ENCODE results near the gene UFC1. TPM values are rescaled to one million over a fixed set of nuclear protein-coding genes. Genes with fewer than 3 reads are reported as not detected.

UFC1 gene
- total and polyA plus RNA-seq, 2 of the 13 experiments (the other 11 are each of a cell fraction or from before 2014, with no cell fraction given), result 72.8 to 85.2 TPM

DNA sequence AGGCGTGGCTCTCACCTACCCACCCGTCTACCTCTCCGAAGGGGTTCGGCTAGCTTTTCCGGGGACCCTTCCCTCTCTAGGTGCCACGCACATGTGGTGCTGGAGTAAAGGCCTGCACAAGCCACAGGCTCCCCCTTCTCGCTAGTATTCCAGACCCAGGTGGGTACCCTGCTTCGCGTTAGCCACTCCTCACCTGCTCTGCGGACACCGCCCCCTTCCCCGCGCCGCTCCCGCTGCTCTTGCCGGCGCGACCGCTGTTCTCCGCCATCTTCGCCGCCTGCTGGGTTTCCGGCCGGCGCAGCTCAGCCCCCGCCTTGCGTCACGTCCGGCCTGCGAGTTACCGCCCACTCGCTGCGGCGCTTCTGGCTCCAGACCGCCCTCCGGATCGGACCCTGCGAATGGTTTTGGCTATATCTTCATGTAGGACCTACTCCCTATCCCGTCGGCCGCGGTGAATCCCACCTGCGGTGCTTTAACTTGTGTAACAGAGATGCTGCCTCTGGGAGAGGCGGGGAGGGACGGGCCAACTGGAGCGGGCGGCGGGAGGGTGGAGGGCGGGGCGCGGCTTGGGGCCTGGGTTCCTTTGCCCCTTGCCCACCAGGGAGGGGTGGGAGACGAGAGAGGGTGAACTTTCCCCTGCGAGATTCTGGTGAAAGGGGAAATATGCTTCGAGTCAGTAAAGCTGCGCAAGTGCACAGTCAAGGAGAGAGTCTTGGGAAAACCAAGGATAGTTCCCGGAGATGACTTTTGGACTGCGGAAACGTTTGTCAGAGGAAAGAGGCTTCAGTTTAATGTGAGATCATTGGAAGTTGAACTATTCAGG, 35.8 kb upstream of the UFC1 start, which contains the start of the genes NIT1 and PFDN2 (continued):
- TF ChIP-seq FOXC1 (CRISPR knock-in tag; IDR thresholded peaks at IDR 0.05; ENCODE audit: borderline replicate concordance) (peak; percentile 89; the same call in 1 of the 2 replicates), MTF1 (CRISPR knock-in tag; IDR thresholded peaks at IDR 0.05) (no peak), XBP1 (CRISPR knock-in tag; IDR thresholded peaks at IDR 0.05) (no peak), BRD4 (CRISPR knock-in tag; IDR thresholded peaks at IDR 0.05) (peak; percentile 71; the same call in 1 of the 2 replicates), ZNF441 (CRISPR knock-in tag; IDR thresholded peaks at IDR 0.05; ENCODE audit: borderline replicate concordance) (peak; percentile 31; the same call in 1 of the 2 replicates), ZNF589 (CRISPR knock-in tag; conservative IDR thresholded peaks at IDR 0.05) (no peak; the same call in 1 of the 2 replicates), ZNF737 (CRISPR knock-in tag; IDR thresholded peaks at IDR 0.05; ENCODE audit: borderline replicate concordance) (no peak), FOSL1 (CRISPR knock-in tag; IDR thresholded peaks at IDR 0.05; ENCODE audit: borderline replicate concordance) (no peak), RXRA (CRISPR knock-in tag; IDR thresholded peaks at IDR 0.05) (peak; percentile 22; the same call in 1 of the 2 replicates), RCOR2 (CRISPR knock-in tag; IDR thresholded peaks at IDR 0.05) (no peak), DMAP1 (CRISPR knock-in tag; IDR thresholded peaks at IDR 0.05) (peak; percentile 88), CEBPG (CRISPR knock-in tag; IDR thresholded peaks at IDR 0.05) (peak; percentile 64), RXRB (CRISPR knock-in tag; IDR thresholded peaks at IDR 0.05; ENCODE audit: borderline replicate concordance) (0 out of 2 replicates have a peak, but pooled peaks have one; percentile 25), YEATS4 (CRISPR knock-in tag; IDR thresholded peaks at IDR 0.05; ENCODE audit: borderline replicate concordance) (peak; percentile 80; the same call in 1 of the 2 replicates), NKX3-1 (CRISPR knock-in tag; IDR thresholded peaks at IDR 0.05) (peak; percentile 73; the same call in 1 of the 2 replicates), TMF1 (CRISPR knock-in tag; IDR thresholded peaks at IDR 0.05; ENCODE audit: low read depth) (no peak), ZNF207 (IDR thresholded peaks at IDR 0.05; ENCODE audit: borderline replicate concordance) (no peak), SALL2 (CRISPR knock-in tag; IDR thresholded peaks at IDR 0.05) (peak; percentile 89), RNF2 (conservative IDR thresholded peaks at IDR 0.05; ENCODE audit: low read depth) (no peak)
- TF ChIP-seq, protein P1, sequence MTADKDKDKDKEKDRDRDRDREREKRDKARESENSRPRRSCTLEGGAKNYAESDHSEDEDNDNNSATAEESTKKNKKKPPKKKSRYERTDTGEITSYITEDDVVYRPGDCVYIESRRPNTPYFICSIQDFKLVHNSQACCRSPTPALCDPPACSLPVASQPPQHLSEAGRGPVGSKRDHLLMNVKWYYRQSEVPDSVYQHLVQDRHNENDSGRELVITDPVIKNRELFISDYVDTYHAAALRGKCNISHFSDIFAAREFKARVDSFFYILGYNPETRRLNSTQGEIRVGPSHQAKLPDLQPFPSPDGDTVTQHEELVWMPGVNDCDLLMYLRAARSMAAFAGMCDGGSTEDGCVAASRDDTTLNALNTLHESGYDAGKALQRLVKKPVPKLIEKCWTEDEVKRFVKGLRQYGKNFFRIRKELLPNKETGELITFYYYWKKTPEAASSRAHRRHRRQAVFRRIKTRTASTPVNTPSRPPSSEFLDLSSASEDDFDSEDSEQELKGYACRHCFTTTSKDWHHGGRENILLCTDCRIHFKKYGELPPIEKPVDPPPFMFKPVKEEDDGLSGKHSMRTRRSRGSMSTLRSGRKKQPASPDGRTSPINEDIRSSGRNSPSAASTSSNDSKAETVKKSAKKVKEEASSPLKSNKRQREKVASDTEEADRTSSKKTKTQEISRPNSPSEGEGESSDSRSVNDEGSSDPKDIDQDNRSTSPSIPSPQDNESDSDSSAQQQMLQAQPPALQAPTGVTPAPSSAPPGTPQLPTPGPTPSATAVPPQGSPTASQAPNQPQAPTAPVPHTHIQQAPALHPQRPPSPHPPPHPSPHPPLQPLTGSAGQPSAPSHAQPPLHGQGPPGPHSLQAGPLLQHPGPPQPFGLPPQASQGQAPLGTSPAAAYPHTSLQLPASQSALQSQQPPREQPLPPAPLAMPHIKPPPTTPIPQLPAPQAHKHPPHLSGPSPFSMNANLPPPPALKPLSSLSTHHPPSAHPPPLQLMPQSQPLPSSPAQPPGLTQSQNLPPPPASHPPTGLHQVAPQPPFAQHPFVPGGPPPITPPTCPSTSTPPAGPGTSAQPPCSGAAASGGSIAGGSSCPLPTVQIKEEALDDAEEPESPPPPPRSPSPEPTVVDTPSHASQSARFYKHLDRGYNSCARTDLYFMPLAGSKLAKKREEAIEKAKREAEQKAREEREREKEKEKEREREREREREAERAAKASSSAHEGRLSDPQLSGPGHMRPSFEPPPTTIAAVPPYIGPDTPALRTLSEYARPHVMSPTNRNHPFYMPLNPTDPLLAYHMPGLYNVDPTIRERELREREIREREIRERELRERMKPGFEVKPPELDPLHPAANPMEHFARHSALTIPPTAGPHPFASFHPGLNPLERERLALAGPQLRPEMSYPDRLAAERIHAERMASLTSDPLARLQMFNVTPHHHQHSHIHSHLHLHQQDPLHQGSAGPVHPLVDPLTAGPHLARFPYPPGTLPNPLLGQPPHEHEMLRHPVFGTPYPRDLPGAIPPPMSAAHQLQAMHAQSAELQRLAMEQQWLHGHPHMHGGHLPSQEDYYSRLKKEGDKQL (CRISPR knock-in tag; IDR thresholded peaks at IDR 0.05; ENCODE audit: low read depth), result no peak
- TF ChIP-seq, protein P2, sequence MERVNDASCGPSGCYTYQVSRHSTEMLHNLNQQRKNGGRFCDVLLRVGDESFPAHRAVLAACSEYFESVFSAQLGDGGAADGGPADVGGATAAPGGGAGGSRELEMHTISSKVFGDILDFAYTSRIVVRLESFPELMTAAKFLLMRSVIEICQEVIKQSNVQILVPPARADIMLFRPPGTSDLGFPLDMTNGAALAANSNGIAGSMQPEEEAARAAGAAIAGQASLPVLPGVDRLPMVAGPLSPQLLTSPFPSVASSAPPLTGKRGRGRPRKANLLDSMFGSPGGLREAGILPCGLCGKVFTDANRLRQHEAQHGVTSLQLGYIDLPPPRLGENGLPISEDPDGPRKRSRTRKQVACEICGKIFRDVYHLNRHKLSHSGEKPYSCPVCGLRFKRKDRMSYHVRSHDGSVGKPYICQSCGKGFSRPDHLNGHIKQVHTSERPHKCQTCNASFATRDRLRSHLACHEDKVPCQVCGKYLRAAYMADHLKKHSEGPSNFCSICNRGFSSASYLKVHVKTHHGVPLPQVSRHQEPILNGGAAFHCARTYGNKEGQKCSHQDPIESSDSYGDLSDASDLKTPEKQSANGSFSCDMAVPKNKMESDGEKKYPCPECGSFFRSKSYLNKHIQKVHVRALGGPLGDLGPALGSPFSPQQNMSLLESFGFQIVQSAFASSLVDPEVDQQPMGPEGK (CRISPR knock-in tag; IDR thresholded peaks at IDR 0.05), result peak; percentile 68; the same call in 1 of the 2 replicates
- TF ChIP-seq, protein P3, sequence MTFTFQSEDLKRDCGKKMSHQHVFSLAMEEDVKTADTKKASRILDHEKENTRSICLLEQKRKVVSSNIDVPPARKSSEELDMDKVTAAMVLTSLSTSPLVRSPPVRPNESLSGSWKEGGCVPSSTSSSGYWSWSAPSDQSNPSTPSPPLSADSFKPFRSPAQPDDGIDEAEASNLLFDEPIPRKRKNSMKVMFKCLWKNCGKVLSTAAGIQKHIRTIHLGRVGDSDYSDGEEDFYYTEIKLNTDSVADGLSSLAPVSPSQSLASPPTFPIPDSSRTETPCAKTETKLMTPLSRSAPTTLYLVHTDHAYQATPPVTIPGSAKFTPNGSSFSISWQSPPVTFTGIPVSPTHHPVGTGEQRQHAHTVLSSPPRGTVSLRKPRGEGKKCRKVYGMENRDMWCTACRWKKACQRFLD (CRISPR knock-in tag; IDR thresholded peaks at IDR 0.05; ENCODE audit: borderline replicate concordance), result 0 out of 2 replicates have a peak, but pooled peaks have one; percentile 45

All from HepG2 (cell line).